Stimulated activated CD8-positive, alpha-beta memory T cell treated with anti-CD3 and anti-CD28 coated beads, Interleukin-12 subunit alpha, Interleukin-12 subunit beta, amount 100 ng/mL, for 1 hour (primary cell): ENCODE measurements around the gene MPHOSPH9.
A peak's percentile ranks its signal among the peaks of the same experiment; 100 is the strongest.

Experiments
- DNase-seq: peaks from one replicate; pipeline ENCODE4 v3.0.0-alpha.2; 2020; ENCODE audit warnings: low read depth

MPHOSPH9 gene

GRCh38 chr12:123232807-123233504 lies at the start of gene MPHOSPH9, which contains the start of gene MTRFR:
MPHOSPH9 (minus strand) TSS chr12:123233141; CDS start chr12:123230364, 2,777 bp downstream.
MTRFR (plus strand) TSS chr12:123233436; CDS start chr12:123253675, 20,239 bp downstream.
- peak; percentile 97 for DNase-seq

- DNase-seq = no peak
Observed at GRCh38 chr12:123282111-123282510, 49.2 kb upstream of the MPHOSPH9 start.

GRCh38 chr12:123280971-123281370 lies 48.0 kb upstream of the MPHOSPH9 start:
- DNase-seq = no peak

- DNase-seq = no peak
Observed at GRCh38 chr12:123278101-123278627, 45.2 kb upstream of the MPHOSPH9 start.

GRCh38 chr12:123273166-123273565 lies 40.2 kb upstream of the MPHOSPH9 start:
- DNase-seq = no peak

GRCh38 chr12:123271001-123271668 lies 38.2 kb upstream of the MPHOSPH9 start:
- peak; percentile 59 for DNase-seq

GRCh38 chr12:123270214-123271000 lies 37.5 kb upstream of the MPHOSPH9 start:
- no peak for DNase-seq

GRCh38 chr12:123269896-123270213 lies 36.9 kb upstream of the MPHOSPH9 start:
- DNase-seq = no peak

GRCh38 chr12:123269395-123269892 lies 36.5 kb upstream of the MPHOSPH9 start:
- DNase-seq = no peak

GRCh38 chr12:123268850-123269249 lies 35.9 kb upstream of the MPHOSPH9 start:
- DNase-seq = no peak

GRCh38 chr12:123267991-123268843 lies 35.3 kb upstream of the MPHOSPH9 start:
- DNase-seq = no peak

- no peak for DNase-seq
Observed at GRCh38 chr12:123267335-123267920, 34.5 kb upstream of the MPHOSPH9 start.

- no peak for DNase-seq
Observed at GRCh38 chr12:123266679-123267277, 33.8 kb upstream of the MPHOSPH9 start.

- no peak for DNase-seq
Observed at GRCh38 chr12:123265851-123266678, 33.1 kb upstream of the MPHOSPH9 start.

- no peak for DNase-seq
Observed at GRCh38 chr12:123264642-123265041, 31.7 kb upstream of the MPHOSPH9 start.

- DNase-seq = no peak
Observed at GRCh38 chr12:123263196-123263817, 30.4 kb upstream of the MPHOSPH9 start.

- DNase-seq = no peak
Observed at GRCh38 chr12:123261196-123261595, 28.3 kb upstream of the MPHOSPH9 start.

- DNase-seq = no peak
Observed at GRCh38 chr12:123260081-123260480, 27.1 kb upstream of the MPHOSPH9 start.

- DNase-seq = no peak
Observed at GRCh38 chr12:123258593-123258992, 25.7 kb upstream of the MPHOSPH9 start.
